A673 (cell line): ENCODE results near the gene FHDC1.

Experiments used
- CTCF ChIP-seq: fragments of 300-800, 200-600 bp; sonication (generic); conservative IDR thresholded peaks from 2 replicates; pipeline ENCODE4 v1.5.1; 2017; ENCODE audit warnings: low read depth, mild to moderate bottlenecking, antibody characterized with exemption, low read length, moderate library complexity, mixed read lengths
- EZH2 ChIP-seq: fragments of 200-600 bp; sonication (generic); IDR thresholded peaks from 2 replicates; pipeline ENCODE4 v1.6.1; 2017; ENCODE audit warnings: borderline replicate concordance, low read depth, mild to moderate bottlenecking, mixed read lengths, antibody characterized with exemption, low read length; ENCODE audit not compliant: poor library complexity, severe bottlenecking

GRCh38 chr4:152962150-152962549 is 26.0 kb downstream of the FHDC1 start:
- TF ChIP-seq EZH2 (no peak), CTCF (no peak)
